C4-2B (cell line): Measurements from ENCODE around the gene OTOS.

Experiments used
- CTCF ChIP-seq: fragments of 450-650 bp; conservative IDR thresholded peaks from 2 replicates; pipeline ENCODE4 v1.5.1; 2017; ENCODE audit warnings: mild to moderate bottlenecking
- ZFX ChIP-seq: fragments of 450-650 bp; IDR thresholded peaks from 2 replicates; pipeline ENCODE4 v1.6.1; 2017

- TF ChIP-seq ZFX (no peak), CTCF (no peak)
Measured at GRCh38 chr2:240111253-240111652, 29.2 kb downstream of the OTOS start.
